ENCODE data around the gene IL26. TPM values are rescaled to one million over a fixed set of nuclear protein-coding genes. Genes with fewer than 3 reads are reported as not detected.
"Not testable (repeated sequence)": the region's sequence is repeated elsewhere in the genome, so short reads cannot be mapped to it uniquely, and the experiment has no call there.

The IL26 gene
- total and polyA plus RNA-seq, 2 donors = 0.10 TPM; not detected in 1

GRCh38 chr12:68203460-68203875, 22.1 kb downstream of the IL26 start:
- WGBS = 37% methylated on average over 5 of the region's 5 CpGs

GRCh38 chr12:68200854-68201253, 24.8 kb downstream of the IL26 start:
- H3K36me3 ChIP-seq (ENCODE audit: insufficient read depth) = no peaks in the 10 kb centered on the region
- DNase-seq (ENCODE audit: extremely low spot score) = no peak
- H3K4me1 ChIP-seq (ENCODE audit: insufficient read depth) = no peaks in the 10 kb centered on the region
- H3K4me3 ChIP-seq (ENCODE audit: low read depth, low read length) = no peak overlapping the region
- no peak overlapping the region for H3K27ac ChIP-seq (ENCODE audit: low read depth)
- 65% methylated on average over 2 of the region's 2 CpGs for WGBS

More at GRCh38 chr12:68203460-68203875, 22.1 kb downstream of the IL26 start:
- Histone ChIP-seq H3K27ac (ENCODE audit: low read depth) (no peak overlapping the region), H3K4me1 (ENCODE audit: insufficient read depth) (no peaks in the 10 kb centered on the region), H3K4me3 (ENCODE audit: low read depth, low read length) (no peak overlapping the region), H3K36me3 (ENCODE audit: insufficient read depth) (no peaks in the 10 kb centered on the region)
- no peak for DNase-seq (ENCODE audit: extremely low spot score)

GRCh38 chr12:68199127-68199526, 26.5 kb downstream of the IL26 start:
- Histone ChIP-seq H3K4me1 (ENCODE audit: insufficient read depth) (no peaks in the 10 kb centered on the region), H3K4me3 (ENCODE audit: low read depth, low read length) (no peak overlapping the region), H3K36me3 (ENCODE audit: insufficient read depth) (no peaks in the 10 kb centered on the region), H3K27ac (ENCODE audit: low read depth) (no peak overlapping the region)
- no peak for DNase-seq (ENCODE audit: extremely low spot score)
- 88% methylated on average over 1 of the region's 1 CpG for WGBS

GRCh38 chr12:68198507-68199086, 27.0 kb downstream of the IL26 start:
- WGBS = 82% methylated on average over 12 of the region's 12 CpGs
- Histone ChIP-seq H3K4me3 (ENCODE audit: low read depth, low read length) (no peak overlapping the region), H3K27ac (ENCODE audit: low read depth) (no peak overlapping the region), H3K4me1 (ENCODE audit: insufficient read depth) (no peaks in the 10 kb centered on the region), H3K36me3 (ENCODE audit: insufficient read depth) (no peaks in the 10 kb centered on the region)
- DNase-seq (ENCODE audit: extremely low spot score) = no peak

GRCh38 chr12:68190301-68190700, 35.3 kb downstream of the IL26 start:
- DNase-seq (ENCODE audit: extremely low spot score) = no peak
- Histone ChIP-seq H3K36me3 (ENCODE audit: insufficient read depth) (no peaks in the 10 kb centered on the region), H3K27ac (ENCODE audit: low read depth) (no peak overlapping the region), H3K4me1 (ENCODE audit: insufficient read depth) (no peaks in the 10 kb centered on the region), H3K4me3 (ENCODE audit: low read depth, low read length) (no peak overlapping the region)

- 83% methylated on average over 4 of the region's 4 CpGs for WGBS
- no peak for DNase-seq (ENCODE audit: extremely low spot score)
- no peaks in the 10 kb centered on the region for H3K4me1 ChIP-seq (ENCODE audit: insufficient read depth)
- H3K4me3 ChIP-seq (ENCODE audit: low read depth, low read length) = no peak overlapping the region
- no peaks in the 10 kb centered on the region for H3K36me3 ChIP-seq (ENCODE audit: insufficient read depth)
- H3K27ac ChIP-seq (ENCODE audit: low read depth) = no peak overlapping the region
Measured at GRCh38 chr12:68189821-68190242, 35.8 kb downstream of the IL26 start.

GRCh38 chr12:68185598-68185997, 40.0 kb downstream of the IL26 start:
- no peak for DNase-seq (ENCODE audit: extremely low spot score)
- WGBS = 85% methylated on average over 3 of the region's 3 CpGs
- H3K4me3 ChIP-seq (ENCODE audit: low read depth, low read length) = no peak overlapping the region
- H3K4me1 ChIP-seq (ENCODE audit: insufficient read depth) = no peaks in the 10 kb centered on the region
- no peak overlapping the region for H3K27ac ChIP-seq (ENCODE audit: low read depth)
- no peaks in the 10 kb centered on the region for H3K36me3 ChIP-seq (ENCODE audit: insufficient read depth)

GRCh38 chr12:68180792-68181744, 44.5 kb downstream of the IL26 start:
- 56% methylated on average over 3 of the region's 3 CpGs for WGBS
- H3K4me1 ChIP-seq (ENCODE audit: insufficient read depth) = no peaks in the 10 kb centered on the region
- no peak overlapping the region for H3K4me3 ChIP-seq (ENCODE audit: low read depth, low read length)
- H3K36me3 ChIP-seq (ENCODE audit: insufficient read depth) = no peaks in the 10 kb centered on the region
- H3K27ac ChIP-seq (ENCODE audit: low read depth) = no peak overlapping the region
- DNase-seq (ENCODE audit: extremely low spot score) = no peak

- Histone ChIP-seq H3K27ac (ENCODE audit: low read depth) (no peak overlapping the region), H3K4me3 (ENCODE audit: low read depth, low read length) (no peak overlapping the region), H3K36me3 (ENCODE audit: insufficient read depth) (no peaks in the 10 kb centered on the region), H3K4me1 (ENCODE audit: insufficient read depth) (no peaks in the 10 kb centered on the region)
- no peak for DNase-seq (ENCODE audit: extremely low spot score)
- WGBS = 77% methylated on average over 3 of the region's 3 CpGs
Measured at GRCh38 chr12:68178774-68179439, 46.7 kb downstream of the IL26 start.

GRCh38 chr12:68178184-68178583, 47.4 kb downstream of the IL26 start:
- no peak for DNase-seq (ENCODE audit: extremely low spot score)
- Histone ChIP-seq H3K4me1 (ENCODE audit: insufficient read depth) (no peaks in the 10 kb centered on the region), H3K36me3 (ENCODE audit: insufficient read depth) (no peaks in the 10 kb centered on the region), H3K27ac (ENCODE audit: low read depth) (no peak overlapping the region), H3K4me3 (ENCODE audit: low read depth, low read length) (no peak overlapping the region)

- no peak overlapping the region for H3K27ac ChIP-seq (ENCODE audit: low read depth)
- H3K4me1 ChIP-seq (ENCODE audit: insufficient read depth) = no peaks in the 10 kb centered on the region
- DNase-seq (ENCODE audit: extremely low spot score) = no peak
- WGBS = 91% methylated on average over 2 of the region's 2 CpGs
- H3K36me3 ChIP-seq (ENCODE audit: insufficient read depth) = no peaks in the 10 kb centered on the region
- no peak overlapping the region for H3K4me3 ChIP-seq (ENCODE audit: low read depth, low read length)
Measured at GRCh38 chr12:68177562-68177961, 48.0 kb downstream of the IL26 start.

GRCh38 chr12:68176257-68176656, 49.4 kb downstream of the IL26 start:
- Histone ChIP-seq H3K4me1 (ENCODE audit: insufficient read depth) (no peaks in the 10 kb centered on the region), H3K27ac (ENCODE audit: low read depth) (no peak overlapping the region), H3K36me3 (ENCODE audit: insufficient read depth) (no peaks in the 10 kb centered on the region), H3K4me3 (ENCODE audit: low read depth, low read length) (no peak overlapping the region)
- no peak for DNase-seq (ENCODE audit: extremely low spot score)

GRCh38 chr12:68175557-68176061, 50.0 kb downstream of the IL26 start:
- WGBS = 63% methylated on average over 4 of the region's 4 CpGs
- H3K36me3 ChIP-seq (ENCODE audit: insufficient read depth) = no peaks in the 10 kb centered on the region
- H3K4me3 ChIP-seq (ENCODE audit: low read depth, low read length) = no peak overlapping the region
- no peak overlapping the region for H3K27ac ChIP-seq (ENCODE audit: low read depth)
- no peaks in the 10 kb centered on the region for H3K4me1 ChIP-seq (ENCODE audit: insufficient read depth)
- no peak for DNase-seq (ENCODE audit: extremely low spot score)

GRCh38 chr12:68174761-68175160, 50.8 kb downstream of the IL26 start:
- not testable (repeated sequence) for DNase-seq (ENCODE audit: extremely low spot score); H3K36me3 ChIP-seq (ENCODE audit: insufficient read depth); H3K27ac ChIP-seq (ENCODE audit: low read depth); H3K4me1 ChIP-seq (ENCODE audit: insufficient read depth); H3K4me3 ChIP-seq (ENCODE audit: low read depth, low read length)
- WGBS = 94% methylated on average over 3 of the region's 3 CpGs

Measured in urinary bladder (tissue), 4 donors.